HCT116 (cell line): ENCODE measurements around the gene MAP3K8. TPM values are rescaled to one million over a fixed set of nuclear protein-coding genes. Genes with fewer than 3 reads are reported as not detected.

Experiments used
- ATAC-seq: fragments of 200-7000 bp; cut with Tn5 transposase; 2 replicates; pipeline ENCODE4 v1.9.1; 2020; ENCODE audit warnings: mild to moderate bottlenecking, moderate library complexity
- BruUV-seq: library from RNA; stranded (reverse); fragments of 400-500 nt; replicated peaks from 2 replicates; lab custom pipeline; 2021; lab: Mats Ljungman, UMichigan
- CTCF ChIA-PET: fragments of 300-600 bp; sonication (Branson Sonifier 250); formaldehyde crosslinking; loops from one replicate; lab custom pipeline; 2021; ENCODE audit warnings: antibody characterized with exemption; lab: Charles Lee
- POLR2A ChIA-PET: fragments of 300-600, 350-600 bp; sonication (Branson Sonifier 250); formaldehyde crosslinking; loops from one replicate; lab custom pipeline; 2021; ENCODE audit warnings: antibody characterized with exemption; lab: Charles Lee
- RAD21 ChIA-PET, 2 experiments: fragments of 300-600 bp; sonication (Branson Sonifier 250); formaldehyde crosslinking; loops; one replicate each; lab custom pipeline; 2023; ENCODE audit warnings: low total read pairs in 2 of 2; ENCODE audit not compliant: uncharacterized antibody in 2 of 2, unreplicated experiment in 2 of 2, low non-redundant PET in 1 of 2; lab: Charles Lee
- DNase-seq: peaks from one replicate; pipeline ENCODE4 v3.0.0-alpha.2; 2010; ENCODE audit warnings: low read depth, low spot score
- H2AFZ ChIP-seq: fragments of 200-600 bp; shearing (Covaris generic), sonication (generic); 2 replicates; pipeline ENCODE4 v1.6.1; 2017; ENCODE audit warnings: low read depth, mixed run types, mixed read lengths, antibody characterized with exemption, low read length; ENCODE audit not compliant: poor library complexity, severe bottlenecking
- H3K27ac ChIP-seq: 2 replicates; pipeline ENCODE4 v1.5.1; 2012; ENCODE audit warnings: low read depth, low read length
- H3K27me3 ChIP-seq: fragments of 200-600 bp; sonication (generic); 2 replicates; pipeline ENCODE4 v1.6.1; 2016; ENCODE audit warnings: mixed run types, low read length, mixed read lengths; ENCODE audit not compliant: insufficient read depth
- H3K36me3 ChIP-seq, 2 experiments: fragments of 200-500 bp in 1 of 2; fragments of 200-600 bp in 1 of 2; sonication (Bioruptor generic) in 1 of 2; sonication (generic) in 1 of 2; 2 replicates each; pipeline versions ENCODE4 v1.5.1 to v1.6.1; 2014 to 2016; ENCODE audit warnings: low read length in 2 of 2, inconsistent platforms in 1 of 2, mixed read lengths in 1 of 2, mixed run types in 1 of 2; ENCODE audit not compliant: insufficient read depth in 2 of 2, control insufficient read depth in 1 of 2
- H3K4me1 ChIP-seq, 2 experiments: fragments of 200-600 bp in 1 of 2; sonication (generic) in 1 of 2; 2 replicates each; pipeline versions ENCODE4 v1.5.1 to v1.6.1; 2012 to 2017; ENCODE audit warnings: low read length in 2 of 2, inconsistent platforms in 1 of 2, mild to moderate bottlenecking in 1 of 2, mixed read lengths in 1 of 2, mixed run types in 1 of 2, moderate library complexity in 1 of 2; ENCODE audit not compliant: insufficient read depth in 2 of 2, control insufficient read depth in 1 of 2
- H3K4me2 ChIP-seq: fragments of 200-600 bp; sonication (generic); 2 replicates; pipeline ENCODE4 v1.6.1; 2017; ENCODE audit warnings: mixed run types, low read length, mixed read lengths
- H3K4me3 ChIP-seq, 2 experiments: fragments of 200-600 bp in 1 of 2; sonication (generic) in 1 of 2; replicated peaks in 1 of 2; 2 replicates each; pipeline ENCODE4 v1.5.1; 2011 to 2016; ENCODE audit warnings: low read length in 2 of 2, control low read depth in 1 of 2, low read depth in 1 of 2, mild to moderate bottlenecking in 1 of 2, mixed read lengths in 1 of 2, mixed run types in 1 of 2
- H3K79me2 ChIP-seq: fragments of 200-600 bp; sonication (generic); 2 replicates; pipeline ENCODE4 v1.6.1; 2017; ENCODE audit warnings: mild to moderate bottlenecking, mixed run types, low read length, moderate library complexity, mixed read lengths; ENCODE audit not compliant: insufficient read depth
- H3K9ac ChIP-seq: fragments of 200-600 bp; sonication (generic); 2 replicates; pipeline ENCODE4 v1.6.1; 2016; ENCODE audit warnings: low read length, mixed read lengths
- H3K9me2 ChIP-seq: fragments of 200-600 bp; sonication (generic), shearing (Covaris generic); 2 replicates; pipeline ENCODE4 v1.6.1; 2017; ENCODE audit warnings: mixed run types, mild to moderate bottlenecking, moderate library complexity; ENCODE audit not compliant: insufficient read depth
- H3K9me3 ChIP-seq, 2 experiments: fragments of 200-500 bp in 1 of 2; fragments of 200-600 bp in 1 of 2; sonication (Bioruptor generic) in 1 of 2; sonication (generic) in 1 of 2; 2 replicates each; pipeline ENCODE4 v1.6.1; 2014 to 2017; ENCODE audit warnings: low read length in 2 of 2, mixed read lengths in 2 of 2, inconsistent platforms in 1 of 2, low read depth in 1 of 2, mild to moderate bottlenecking in 1 of 2, mixed run types in 1 of 2, moderate library complexity in 1 of 2; ENCODE audit not compliant: control insufficient read depth in 1 of 2, insufficient read depth in 1 of 2
- H4K20me1 ChIP-seq: fragments of 200-600 bp; sonication (generic), shearing (Covaris generic); 2 replicates; pipeline ENCODE4 v1.6.1; 2017; ENCODE audit warnings: mixed run types, mild to moderate bottlenecking, moderate library complexity; ENCODE audit not compliant: insufficient read depth
- CBX3 ChIP-seq: IDR thresholded peaks from 2 replicates; pipeline ENCODE4 v1.6.1; 2012; ENCODE audit warnings: low read depth
- CEBPB ChIP-seq: IDR thresholded peaks from 2 replicates; pipeline ENCODE4 v1.6.1; 2012; ENCODE audit warnings: low read depth
- ELF1 ChIP-seq: IDR thresholded peaks from 2 replicates; pipeline ENCODE4 v1.6.1; 2012; ENCODE audit warnings: low read depth, borderline replicate concordance
- EZH2 ChIP-seq: fragments of 200-600 bp; sonication (generic); IDR thresholded peaks from 2 replicates; pipeline ENCODE4 v1.6.1; 2017; ENCODE audit warnings: antibody characterized with exemption, mixed run types
- JUND ChIP-seq: IDR thresholded peaks from 2 replicates; pipeline ENCODE4 v1.6.1; 2012
- POLR2AphosphoS5 ChIP-seq: IDR thresholded peaks from 2 replicates; pipeline ENCODE4 v1.6.1; 2011; ENCODE audit warnings: mild to moderate bottlenecking, low read depth, low read length, moderate library complexity
- RAD21 ChIP-seq: IDR thresholded peaks from 2 replicates; pipeline ENCODE4 v1.6.1; 2012; ENCODE audit warnings: low read depth, mild to moderate bottlenecking
- SIN3A ChIP-seq: IDR thresholded peaks from 2 replicates; pipeline ENCODE4 v1.6.1; 2012; ENCODE audit warnings: low read depth
- SRF ChIP-seq: IDR thresholded peaks from 2 replicates; pipeline ENCODE4 v1.6.1; 2012; ENCODE audit warnings: low read depth
- intact Hi-C: fragments of 100-400 bp; cut with micrococcal nuclease; formaldehyde crosslinking; loops from 2 replicates; pipeline ENCODE4 v1.10.0; 2022
- total RNA-seq: library from RNA; stranded (reverse); gene quantifications from one replicate; pipeline ENCODE4 v1.2.1, GENCODE V29; 2021; ENCODE audit not compliant: unreplicated experiment
- TF ChIP-seq, protein P1 (sequence below): IDR thresholded peaks from 2 replicates; pipeline ENCODE4 v1.6.1; 2012; ENCODE audit warnings: low read depth
- TF ChIP-seq, protein P2 (sequence below), 3 experiments: fragments of 200-600 bp in 1 of 3; sonication (generic) in 1 of 3; IDR thresholded peaks in 2 of 3; conservative IDR thresholded peaks in 1 of 3; 2 replicates each; pipeline ENCODE4 v1.5.1; 2012 to 2017; ENCODE audit warnings: low read depth in 2 of 3, low read length in 2 of 3, antibody characterized with exemption in 1 of 3, borderline replicate concordance in 1 of 3, control low read depth in 1 of 3, mild to moderate bottlenecking in 1 of 3, mixed read lengths in 1 of 3, mixed run types in 1 of 3, moderate library complexity in 1 of 3; ENCODE audit not compliant: insufficient read depth in 1 of 3
- TF ChIP-seq, protein P3 (sequence below): IDR thresholded peaks from 2 replicates; pipeline ENCODE4 v1.6.1; 2011; ENCODE audit warnings: mild to moderate bottlenecking, low read length, moderate library complexity; ENCODE audit not compliant: insufficient replicate concordance; ENCODE audit errors: extremely low read depth
- TF ChIP-seq, protein P4 (sequence below): IDR thresholded peaks from 2 replicates; pipeline ENCODE4 v1.6.1; 2012

Gene MAP3K8
- total RNA-seq, 1 experiment from 2014 or later, result 4.5 TPM

DNA sequence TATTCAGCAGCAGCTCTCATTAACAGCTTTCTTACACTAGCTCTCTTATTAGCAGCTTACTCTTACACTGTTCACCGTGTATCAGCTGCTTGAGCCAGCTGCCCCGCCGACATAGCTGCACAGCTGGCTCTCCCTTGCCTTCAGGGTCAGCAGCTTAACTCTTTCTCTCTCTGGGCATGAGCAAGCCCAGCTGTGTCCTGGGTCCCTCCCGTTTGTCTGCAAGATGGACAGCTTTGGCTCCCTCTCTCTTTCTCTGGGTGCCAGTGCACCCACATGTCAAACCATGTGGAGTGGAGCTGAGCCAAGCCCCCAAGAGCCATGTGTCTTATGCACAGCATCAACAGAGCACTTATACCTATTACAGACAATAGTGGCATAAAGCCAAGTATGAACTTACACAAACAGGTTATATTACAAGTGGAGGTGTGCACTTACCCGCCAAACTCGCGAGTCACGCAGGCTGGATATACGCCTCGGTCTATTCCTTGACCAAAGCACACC, 49.2 kb upstream of the MAP3K8 start:
- H3K4me2 ChIP-seq, result peak overlapping the region; percentile 10; the same call in 1 of the 2 replicates
- no peaks in the 10 kb centered on the region for H3K79me2 ChIP-seq
- TF ChIP-seq JUND (no peak), EZH2 (no peak), POLR2AphosphoS5 (no peak), RAD21 (peak; percentile 62), SIN3A (no peak), CEBPB (no peak), SRF (no peak), ELF1 (no peak), CBX3 (0 out of 2 replicates have a peak, but pooled peaks have one; percentile 22)
- TF ChIP-seq, protein P1, sequence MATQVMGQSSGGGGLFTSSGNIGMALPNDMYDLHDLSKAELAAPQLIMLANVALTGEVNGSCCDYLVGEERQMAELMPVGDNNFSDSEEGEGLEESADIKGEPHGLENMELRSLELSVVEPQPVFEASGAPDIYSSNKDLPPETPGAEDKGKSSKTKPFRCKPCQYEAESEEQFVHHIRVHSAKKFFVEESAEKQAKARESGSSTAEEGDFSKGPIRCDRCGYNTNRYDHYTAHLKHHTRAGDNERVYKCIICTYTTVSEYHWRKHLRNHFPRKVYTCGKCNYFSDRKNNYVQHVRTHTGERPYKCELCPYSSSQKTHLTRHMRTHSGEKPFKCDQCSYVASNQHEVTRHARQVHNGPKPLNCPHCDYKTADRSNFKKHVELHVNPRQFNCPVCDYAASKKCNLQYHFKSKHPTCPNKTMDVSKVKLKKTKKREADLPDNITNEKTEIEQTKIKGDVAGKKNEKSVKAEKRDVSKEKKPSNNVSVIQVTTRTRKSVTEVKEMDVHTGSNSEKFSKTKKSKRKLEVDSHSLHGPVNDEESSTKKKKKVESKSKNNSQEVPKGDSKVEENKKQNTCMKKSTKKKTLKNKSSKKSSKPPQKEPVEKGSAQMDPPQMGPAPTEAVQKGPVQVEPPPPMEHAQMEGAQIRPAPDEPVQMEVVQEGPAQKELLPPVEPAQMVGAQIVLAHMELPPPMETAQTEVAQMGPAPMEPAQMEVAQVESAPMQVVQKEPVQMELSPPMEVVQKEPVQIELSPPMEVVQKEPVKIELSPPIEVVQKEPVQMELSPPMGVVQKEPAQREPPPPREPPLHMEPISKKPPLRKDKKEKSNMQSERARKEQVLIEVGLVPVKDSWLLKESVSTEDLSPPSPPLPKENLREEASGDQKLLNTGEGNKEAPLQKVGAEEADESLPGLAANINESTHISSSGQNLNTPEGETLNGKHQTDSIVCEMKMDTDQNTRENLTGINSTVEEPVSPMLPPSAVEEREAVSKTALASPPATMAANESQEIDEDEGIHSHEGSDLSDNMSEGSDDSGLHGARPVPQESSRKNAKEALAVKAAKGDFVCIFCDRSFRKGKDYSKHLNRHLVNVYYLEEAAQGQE, result no peak
- TF ChIP-seq, protein P2, sequence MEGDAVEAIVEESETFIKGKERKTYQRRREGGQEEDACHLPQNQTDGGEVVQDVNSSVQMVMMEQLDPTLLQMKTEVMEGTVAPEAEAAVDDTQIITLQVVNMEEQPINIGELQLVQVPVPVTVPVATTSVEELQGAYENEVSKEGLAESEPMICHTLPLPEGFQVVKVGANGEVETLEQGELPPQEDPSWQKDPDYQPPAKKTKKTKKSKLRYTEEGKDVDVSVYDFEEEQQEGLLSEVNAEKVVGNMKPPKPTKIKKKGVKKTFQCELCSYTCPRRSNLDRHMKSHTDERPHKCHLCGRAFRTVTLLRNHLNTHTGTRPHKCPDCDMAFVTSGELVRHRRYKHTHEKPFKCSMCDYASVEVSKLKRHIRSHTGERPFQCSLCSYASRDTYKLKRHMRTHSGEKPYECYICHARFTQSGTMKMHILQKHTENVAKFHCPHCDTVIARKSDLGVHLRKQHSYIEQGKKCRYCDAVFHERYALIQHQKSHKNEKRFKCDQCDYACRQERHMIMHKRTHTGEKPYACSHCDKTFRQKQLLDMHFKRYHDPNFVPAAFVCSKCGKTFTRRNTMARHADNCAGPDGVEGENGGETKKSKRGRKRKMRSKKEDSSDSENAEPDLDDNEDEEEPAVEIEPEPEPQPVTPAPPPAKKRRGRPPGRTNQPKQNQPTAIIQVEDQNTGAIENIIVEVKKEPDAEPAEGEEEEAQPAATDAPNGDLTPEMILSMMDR (IDR thresholded peaks at IDR 0.05 in 2 of 3, conservative IDR thresholded peaks at IDR 0.05 in 1 of 3; ENCODE audit: borderline replicate concordance in 1 of 3, insufficient read depth in 1 of 3, low read depth in 2 of 3, low read length in 2 of 3), result peak; percentile 56 to 78 (median 68); a peak in 5 of 6 replicates
- TF ChIP-seq, protein P3, sequence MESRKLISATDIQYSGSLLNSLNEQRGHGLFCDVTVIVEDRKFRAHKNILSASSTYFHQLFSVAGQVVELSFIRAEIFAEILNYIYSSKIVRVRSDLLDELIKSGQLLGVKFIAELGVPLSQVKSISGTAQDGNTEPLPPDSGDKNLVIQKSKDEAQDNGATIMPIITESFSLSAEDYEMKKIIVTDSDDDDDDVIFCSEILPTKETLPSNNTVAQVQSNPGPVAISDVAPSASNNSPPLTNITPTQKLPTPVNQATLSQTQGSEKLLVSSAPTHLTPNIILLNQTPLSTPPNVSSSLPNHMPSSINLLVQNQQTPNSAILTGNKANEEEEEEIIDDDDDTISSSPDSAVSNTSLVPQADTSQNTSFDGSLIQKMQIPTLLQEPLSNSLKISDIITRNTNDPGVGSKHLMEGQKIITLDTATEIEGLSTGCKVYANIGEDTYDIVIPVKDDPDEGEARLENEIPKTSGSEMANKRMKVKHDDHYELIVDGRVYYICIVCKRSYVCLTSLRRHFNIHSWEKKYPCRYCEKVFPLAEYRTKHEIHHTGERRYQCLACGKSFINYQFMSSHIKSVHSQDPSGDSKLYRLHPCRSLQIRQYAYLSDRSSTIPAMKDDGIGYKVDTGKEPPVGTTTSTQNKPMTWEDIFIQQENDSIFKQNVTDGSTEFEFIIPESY, result no peak
- TF ChIP-seq, protein P4, sequence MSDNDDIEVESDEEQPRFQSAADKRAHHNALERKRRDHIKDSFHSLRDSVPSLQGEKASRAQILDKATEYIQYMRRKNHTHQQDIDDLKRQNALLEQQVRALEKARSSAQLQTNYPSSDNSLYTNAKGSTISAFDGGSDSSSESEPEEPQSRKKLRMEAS, result peak; percentile 81
- no peaks in the 10 kb centered on the region for H3K27me3 ChIP-seq
- ChIA-PET POLR2A (no interaction called here), CTCF (interaction anchor here (0.6 to 1.9 kb wide), 10 partner anchors 8 to 386 kb away, joined by 3 to 20 read pairs (median 4); no protein-coding TSS in a partner anchor), RAD21 (interaction anchor here in 1 of 2 experiments (1.1 kb wide), 1 partner anchor 25 kb away, joined by 5 read pairs; no protein-coding TSS in a partner anchor)
- peaks cover 17 to 31% of the 10 kb centered on the region in 2 experiments for H3K4me1 ChIP-seq
- H2AFZ ChIP-seq, result peak overlapping the region; percentile 80
- H3K9me3 ChIP-seq, result peaks cover 0 to 9% of the 10 kb centered on the region in 2 experiments; a peak in 1 of 4 replicates
- no peaks in the 10 kb centered on the region for H4K20me1 ChIP-seq
- ATAC-seq (peak; percentile 72), DNase-seq (peak; percentile 48)
- H3K4me3 ChIP-seq, result no peak overlapping the region
- H3K9ac ChIP-seq, result no peak overlapping the region
- intact Hi-C loops, result loop anchor here (1.0 to 2.0 kb wide), 2 partner anchors 24 to 386 kb away; no protein-coding TSS in a partner anchor
- H3K27ac ChIP-seq, result no peak overlapping the region
- no peaks in the 10 kb centered on the region for H3K36me3 ChIP-seq
- BruUV-seq, result no TSS peak
- H3K9me2 ChIP-seq, result no peaks in the 10 kb centered on the region
